WTC11 (cell line): Measurements from ENCODE around the gene UBE2L3.

Experiments
- CREB1 ChIP-seq: sonication (generic); formaldehyde crosslinking; IDR thresholded peaks from 2 replicates; pipeline ENCODE4 v1.8.0; 2023; ENCODE audit warnings: mild to moderate bottlenecking, missing genetic modification reagents
- E2F5 ChIP-seq: sonication (generic); formaldehyde crosslinking; IDR thresholded peaks from 2 replicates; pipeline ENCODE4 v1.8.1; 2022; ENCODE audit warnings: mild to moderate bottlenecking, moderate library complexity, missing genetic modification reagents
- JUN ChIP-seq: sonication (generic); formaldehyde crosslinking; IDR thresholded peaks from 2 replicates; pipeline ENCODE4 v1.8.0; 2023; ENCODE audit warnings: mild to moderate bottlenecking, missing genetic modification reagents
- USF1 ChIP-seq: sonication (generic); formaldehyde crosslinking; IDR thresholded peaks from 2 replicates; pipeline ENCODE4 v1.8.0; 2022; ENCODE audit warnings: mild to moderate bottlenecking, missing genetic modification reagents
- TF ChIP-seq, protein P1 (sequence below): fragments of 200-600 bp; IDR thresholded peaks from 2 replicates; pipeline ENCODE4 v1.8.0; 2022; ENCODE audit warnings: antibody characterized with exemption
- TF ChIP-seq, protein P2 (sequence below): sonication (generic); formaldehyde crosslinking; IDR thresholded peaks from 2 replicates; pipeline ENCODE4 v1.8.1; 2023; ENCODE audit warnings: mild to moderate bottlenecking, missing genetic modification reagents

- TF ChIP-seq, protein P1, sequence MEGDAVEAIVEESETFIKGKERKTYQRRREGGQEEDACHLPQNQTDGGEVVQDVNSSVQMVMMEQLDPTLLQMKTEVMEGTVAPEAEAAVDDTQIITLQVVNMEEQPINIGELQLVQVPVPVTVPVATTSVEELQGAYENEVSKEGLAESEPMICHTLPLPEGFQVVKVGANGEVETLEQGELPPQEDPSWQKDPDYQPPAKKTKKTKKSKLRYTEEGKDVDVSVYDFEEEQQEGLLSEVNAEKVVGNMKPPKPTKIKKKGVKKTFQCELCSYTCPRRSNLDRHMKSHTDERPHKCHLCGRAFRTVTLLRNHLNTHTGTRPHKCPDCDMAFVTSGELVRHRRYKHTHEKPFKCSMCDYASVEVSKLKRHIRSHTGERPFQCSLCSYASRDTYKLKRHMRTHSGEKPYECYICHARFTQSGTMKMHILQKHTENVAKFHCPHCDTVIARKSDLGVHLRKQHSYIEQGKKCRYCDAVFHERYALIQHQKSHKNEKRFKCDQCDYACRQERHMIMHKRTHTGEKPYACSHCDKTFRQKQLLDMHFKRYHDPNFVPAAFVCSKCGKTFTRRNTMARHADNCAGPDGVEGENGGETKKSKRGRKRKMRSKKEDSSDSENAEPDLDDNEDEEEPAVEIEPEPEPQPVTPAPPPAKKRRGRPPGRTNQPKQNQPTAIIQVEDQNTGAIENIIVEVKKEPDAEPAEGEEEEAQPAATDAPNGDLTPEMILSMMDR = peak; percentile 41; the same call in 1 of the 2 replicates
- TF ChIP-seq, protein P2, sequence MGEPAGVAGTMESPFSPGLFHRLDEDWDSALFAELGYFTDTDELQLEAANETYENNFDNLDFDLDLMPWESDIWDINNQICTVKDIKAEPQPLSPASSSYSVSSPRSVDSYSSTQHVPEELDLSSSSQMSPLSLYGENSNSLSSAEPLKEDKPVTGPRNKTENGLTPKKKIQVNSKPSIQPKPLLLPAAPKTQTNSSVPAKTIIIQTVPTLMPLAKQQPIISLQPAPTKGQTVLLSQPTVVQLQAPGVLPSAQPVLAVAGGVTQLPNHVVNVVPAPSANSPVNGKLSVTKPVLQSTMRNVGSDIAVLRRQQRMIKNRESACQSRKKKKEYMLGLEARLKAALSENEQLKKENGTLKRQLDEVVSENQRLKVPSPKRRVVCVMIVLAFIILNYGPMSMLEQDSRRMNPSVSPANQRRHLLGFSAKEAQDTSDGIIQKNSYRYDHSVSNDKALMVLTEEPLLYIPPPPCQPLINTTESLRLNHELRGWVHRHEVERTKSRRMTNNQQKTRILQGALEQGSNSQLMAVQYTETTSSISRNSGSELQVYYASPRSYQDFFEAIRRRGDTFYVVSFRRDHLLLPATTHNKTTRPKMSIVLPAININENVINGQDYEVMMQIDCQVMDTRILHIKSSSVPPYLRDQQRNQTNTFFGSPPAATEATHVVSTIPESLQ (CRISPR knock-in tag) = no peak
- TF ChIP-seq E2F5 (CRISPR knock-in tag) (no peak), USF1 (no peak), JUN (CRISPR knock-in tag) (no peak), CREB1 (no peak)
Observed at GRCh38 chr22:21624120-21624879, 56.8 kb downstream of the UBE2L3 start.
